ENCODE data around the gene PNPT1.
"Not testable (repeated sequence)": the region's sequence is repeated elsewhere in the genome, so short reads cannot be mapped to it uniquely, and the experiment has no call there.

GRCh38 chr2:55692740-55693139 lies 904 bp downstream of the PNPT1 start:
- TF ChIP-seq CTCF (IDR thresholded peaks at IDR 0.05; ENCODE audit: poor library complexity, severe bottlenecking); REST (IDR thresholded peaks at IDR 0.05; ENCODE audit: borderline replicate concordance); POLR2AphosphoS5 (IDR thresholded peaks at IDR 0.05); SMC3 (conservative IDR thresholded peaks at IDR 0.05; ENCODE audit: poor library complexity); RAD21 (conservative IDR thresholded peaks at IDR 0.05); TAF1 (IDR thresholded peaks at IDR 0.05; ENCODE audit: low read depth): not testable (repeated sequence)
